Frontal cortex (tissue), 4 donors: ENCODE measurements around the gene NRG3. TPM values are rescaled to one million over a fixed set of nuclear protein-coding genes. Genes with fewer than 3 reads are reported as not detected.
"Not testable (repeated sequence)": the region's sequence is repeated elsewhere in the genome, so short reads cannot be mapped to it uniquely, and the experiment has no call there.

Experiments
- DNase-seq, 2 donors: peaks; one replicate each; pipeline ENCODE4 v3.0.0; 2012; ENCODE audit warnings: low spot score in 2 of 2
- FAIRE-seq: peaks from 2 replicates; lab custom pipeline; 2012; peaks lifted over from hg19 to GRCh38; lab: Jason Lieb, UNC
- small RNA-seq: library from RNA; depleted of rRNA; stranded (forward); fragments of <200 nt; gene quantifications from one replicate; pipeline ENCODE3, GENCODE V24; 2014
- total RNA-seq: library from RNA; depleted of rRNA; stranded (reverse); fragments of >200 nt; gene quantifications from one replicate; pipeline ENCODE4 v1.2.3, GENCODE V29; 2014
- donor health status: control.
- donor health status: control.
- donor health status: control.

The NRG3 gene
- total RNA-seq, 1 donor from 2014 or later: 12.2 TPM

DNA sequence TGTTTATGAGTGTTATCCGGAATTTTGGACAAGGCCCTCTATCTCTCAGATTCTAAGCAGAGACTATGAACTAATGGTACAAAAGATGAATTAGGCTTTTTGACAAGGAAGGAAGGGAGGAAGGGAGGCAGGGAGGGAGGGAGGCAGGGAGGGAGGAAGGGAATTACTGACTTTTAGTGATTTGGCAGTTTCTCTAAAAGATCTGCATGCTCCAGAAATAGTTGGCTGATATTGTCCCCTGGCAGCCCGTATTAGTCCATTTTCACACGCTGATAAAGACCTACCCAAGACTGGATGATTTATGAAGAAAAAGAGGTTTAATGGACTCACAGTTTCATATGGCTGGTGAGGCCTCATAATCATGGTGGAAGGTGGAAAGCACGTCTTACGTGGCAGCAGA lies 1093.5 kb downstream of the NRG3 start:
- no peak for DNase-seq
- FAIRE-seq: no peak

DNA sequence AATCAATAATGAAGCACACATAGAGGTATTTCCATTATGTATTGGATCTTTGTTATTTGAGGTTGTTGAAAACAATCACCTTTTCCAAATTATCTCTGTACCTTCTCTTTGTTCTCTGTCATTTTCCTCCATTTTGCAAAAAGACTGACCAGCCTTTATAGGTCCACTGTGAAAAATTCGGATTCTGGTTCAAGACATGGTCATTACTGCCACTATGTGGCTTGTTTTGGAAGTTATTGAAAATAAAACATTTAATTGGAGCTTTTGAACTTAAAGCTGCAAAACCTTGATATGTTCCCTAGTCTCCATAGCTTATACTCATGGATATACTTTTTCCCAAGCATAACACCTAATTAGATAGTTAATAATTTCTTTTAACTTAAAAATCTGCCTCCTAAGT lies 1094.4 kb downstream of the NRG3 start:
- FAIRE-seq (no peak), DNase-seq (no peak)

DNA sequence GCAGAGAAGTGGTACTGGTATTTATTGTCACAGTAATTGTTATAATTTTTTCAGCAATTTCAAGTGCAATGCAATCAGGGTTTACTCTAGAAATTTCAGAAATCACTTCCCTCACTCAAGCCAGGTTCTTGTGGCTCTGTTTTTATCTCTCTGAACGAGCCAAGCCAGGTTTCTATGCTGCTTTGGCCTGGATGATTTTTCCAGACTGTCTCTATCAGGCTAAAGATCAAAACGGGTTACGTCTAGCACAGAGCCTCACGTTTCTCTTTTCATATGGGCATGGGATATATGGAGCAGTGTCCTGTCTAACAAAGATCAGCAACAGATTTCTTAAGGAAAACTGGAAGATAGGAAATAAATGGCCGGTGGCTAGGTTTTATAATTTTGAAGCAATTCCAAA lies 1105.3 kb downstream of the NRG3 start:
- DNase-seq (no peak), FAIRE-seq (no peak)

DNA sequence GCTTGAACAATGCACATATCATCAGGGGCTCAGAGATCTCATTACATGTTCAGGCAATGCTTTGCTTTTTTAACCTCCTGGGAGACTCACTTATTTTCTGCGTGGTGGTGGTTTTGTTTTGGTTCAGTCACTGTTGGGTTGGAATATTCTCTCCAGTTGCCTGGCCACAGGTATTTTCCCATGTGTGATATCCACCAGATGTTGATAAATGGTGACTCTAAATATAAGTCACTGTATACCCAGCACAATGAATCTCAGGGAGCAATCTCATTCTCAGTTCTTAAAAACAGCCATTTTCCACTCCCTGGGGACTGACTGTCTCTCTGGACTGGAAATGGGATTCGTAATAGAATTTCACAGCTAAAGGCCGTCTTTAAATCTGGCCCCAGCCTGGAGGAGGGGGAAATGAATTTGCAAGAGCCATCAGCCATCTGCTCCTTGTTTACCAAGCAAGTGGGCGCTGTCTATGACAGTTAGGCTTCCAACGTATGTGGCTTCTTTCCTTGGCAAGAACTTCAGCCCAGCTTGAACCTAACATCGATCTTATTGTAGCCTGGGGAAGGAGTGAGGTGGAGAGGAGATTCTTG lies 1106.2 kb downstream of the NRG3 start:
- FAIRE-seq: no peak
- DNase-seq: no peak

DNA sequence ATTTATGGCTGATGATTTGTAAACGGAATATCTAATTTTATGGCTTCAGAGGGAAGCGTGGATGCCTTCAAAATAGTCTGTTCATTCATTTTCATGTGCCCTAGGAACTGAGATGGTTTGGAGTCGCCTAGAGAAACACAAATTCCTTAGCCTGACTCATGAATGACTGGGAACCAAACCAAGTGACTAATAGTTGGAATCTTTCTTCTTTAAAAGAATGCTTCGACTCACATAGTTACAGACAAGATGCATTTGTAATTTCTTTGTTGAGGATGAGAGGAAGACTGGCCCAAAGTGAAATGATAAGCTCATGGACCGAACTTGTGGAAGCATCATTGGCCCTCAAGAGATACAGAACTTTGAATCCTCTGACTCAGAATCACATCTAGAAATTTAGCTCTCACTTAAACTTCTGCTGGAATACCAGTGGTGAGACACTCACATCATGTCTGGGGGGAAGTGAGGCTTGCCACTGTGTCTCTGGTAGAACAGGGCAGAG lies 1107.2 kb downstream of the NRG3 start:
- no peak for FAIRE-seq
- DNase-seq: peak in 1 of 2 donors; percentile 28

DNA sequence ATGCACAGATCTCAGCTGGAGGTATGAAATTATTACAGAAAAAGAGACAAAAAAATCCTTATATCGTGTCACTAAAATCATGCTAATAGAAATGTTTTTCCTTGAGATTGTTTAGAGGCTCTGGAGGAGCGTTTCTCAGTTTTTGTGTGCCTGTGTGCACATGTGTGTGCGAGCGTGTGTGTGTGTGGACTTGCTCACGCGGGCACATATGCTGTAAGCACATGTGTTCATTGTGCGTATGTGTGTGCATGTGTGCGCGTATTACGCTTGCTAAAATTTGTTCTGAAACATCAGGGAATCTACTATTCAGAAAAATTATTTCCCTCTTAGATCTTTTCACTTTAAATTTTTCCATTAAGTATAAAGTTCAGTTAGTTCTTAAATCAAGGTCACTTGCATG lies 1111.2 kb downstream of the NRG3 start:
- FAIRE-seq (no peak), DNase-seq (no peak)

DNA sequence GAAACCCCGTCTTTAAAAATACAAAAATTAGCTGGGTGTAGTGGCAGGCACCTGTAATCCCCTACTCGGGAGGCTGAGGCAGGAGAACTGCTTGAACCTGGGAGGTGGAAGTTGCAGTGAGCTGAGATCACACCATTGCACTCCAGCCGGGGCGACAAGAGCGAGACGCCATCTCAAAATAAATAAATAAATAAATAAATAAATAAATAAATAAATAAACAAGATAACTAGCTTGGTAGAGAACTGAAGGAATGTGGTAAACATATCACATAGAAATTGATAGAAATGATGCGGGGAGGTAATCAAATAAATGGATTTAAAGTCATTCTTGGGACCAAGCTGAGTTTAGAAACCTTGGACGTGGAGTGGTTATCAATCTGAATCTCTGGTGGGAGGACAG lies 1131.5 kb downstream of the NRG3 start:
- not testable (repeated sequence) for DNase-seq, FAIRE-seq

DNA sequence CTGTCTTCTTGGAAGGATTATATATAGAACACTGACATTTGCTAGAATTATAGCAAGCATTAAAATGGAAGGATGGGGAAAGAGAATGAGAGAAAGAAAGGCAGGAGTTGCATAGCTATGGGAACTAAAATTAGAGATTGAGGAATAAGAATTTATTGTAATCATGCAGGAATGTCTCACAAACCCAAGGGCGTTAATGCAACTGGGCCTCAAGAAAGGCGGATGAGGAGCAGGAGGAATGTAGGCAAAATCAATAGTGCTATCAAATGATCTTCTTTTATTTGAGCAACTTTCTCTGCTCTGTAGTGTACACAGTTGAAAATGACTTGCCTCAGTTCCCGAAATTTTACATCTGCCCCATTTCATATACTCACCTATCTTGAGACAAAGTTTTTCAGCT lies 1132.5 kb downstream of the NRG3 start:
- no peak for DNase-seq
- no peak for FAIRE-seq

DNA sequence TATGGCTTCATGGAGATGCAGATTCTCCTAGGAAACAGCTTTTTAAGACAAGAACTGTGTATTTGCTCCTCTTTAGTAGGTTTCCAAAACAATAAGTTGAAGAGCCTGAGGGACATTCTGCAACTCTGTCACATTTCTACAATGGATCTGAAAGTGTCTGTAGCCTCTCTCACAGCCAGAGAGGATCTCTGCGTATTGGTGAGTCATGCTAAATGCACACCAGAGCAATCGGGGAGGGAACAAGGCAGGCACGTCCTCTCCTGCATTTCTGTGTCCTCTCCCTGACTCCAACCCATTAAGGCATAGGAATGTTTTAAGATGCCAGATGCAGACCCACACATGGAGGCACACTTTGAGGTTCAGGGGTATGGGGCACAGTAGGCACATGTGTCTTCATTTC lies 1137.9 kb downstream of the NRG3 start:
- DNase-seq (no peak), FAIRE-seq (no peak)

DNA sequence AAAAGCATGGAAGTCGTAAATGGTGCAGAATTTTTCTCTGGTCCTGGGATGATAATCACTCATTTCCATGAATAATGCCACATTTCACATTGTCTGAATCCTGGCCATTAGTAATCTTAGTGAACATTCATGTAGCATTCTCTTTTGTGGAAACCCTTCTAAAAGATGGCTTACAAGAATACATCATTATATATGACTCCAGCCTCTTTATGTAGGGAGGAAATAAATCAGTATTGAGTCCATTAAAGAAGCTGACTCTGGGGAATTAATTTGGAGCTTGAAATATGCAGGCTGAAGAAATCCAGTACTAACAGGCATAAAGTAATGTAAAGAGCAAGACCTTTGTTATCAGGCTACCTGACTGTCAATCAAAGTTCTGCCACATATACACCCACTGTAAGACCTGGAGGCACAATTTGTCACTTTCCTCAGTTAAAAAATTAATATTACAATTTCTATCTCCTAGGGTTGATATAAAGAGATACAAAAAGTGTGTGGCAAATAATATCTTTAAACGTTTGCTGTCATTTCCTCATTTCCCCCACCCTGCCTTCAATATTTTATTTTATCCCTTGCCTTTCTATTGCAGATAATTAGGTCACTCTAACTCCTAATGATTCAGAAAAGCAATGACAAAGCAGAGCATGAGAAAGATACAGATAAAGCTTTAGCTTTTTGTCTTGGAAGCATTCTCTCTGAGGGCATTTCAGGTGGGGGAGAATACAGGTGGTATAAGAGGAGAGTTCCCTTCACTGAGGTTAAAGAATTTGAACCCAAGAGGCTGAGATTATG lies 1142.3 kb downstream of the NRG3 start:
- no peak for FAIRE-seq

DNA sequence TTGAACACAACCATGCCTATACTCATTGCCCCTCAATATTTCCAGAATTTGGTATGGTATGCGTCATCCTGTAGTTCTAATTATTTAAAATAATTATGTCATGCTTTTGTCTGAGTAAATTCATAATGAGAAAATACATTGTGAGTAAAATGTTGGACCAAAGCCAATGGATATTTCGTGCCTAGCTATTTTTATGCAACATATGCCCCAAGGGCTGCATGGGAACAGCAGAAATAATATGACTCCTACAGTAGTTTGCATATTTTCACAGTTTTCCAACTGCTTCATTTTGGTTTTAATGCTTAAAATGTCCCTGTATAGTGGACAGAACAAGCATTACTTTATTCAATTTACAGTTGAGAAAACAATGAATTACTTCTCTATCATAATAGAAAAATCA lies 1148.7 kb downstream of the NRG3 start:
- FAIRE-seq: no peak

More for the DNA sequence above, 1142.3 kb downstream of the NRG3 start:
- DNase-seq: no peak

More for the DNA sequence above, 1148.7 kb downstream of the NRG3 start:
- no peak for DNase-seq

Small RNAs within 50 kb of the gene (small RNA-seq; reads per million reads assigned to genes)
- not detected for gene RNU6-441P
